Thymus (tissue), 11 donors: ENCODE data around the gene KLHL2. TPM values are rescaled to one million over a fixed set of nuclear protein-coding genes. Genes with fewer than 3 reads are reported as not detected.

Experiments
- DNase-seq, 9 donors: peaks; one replicate each; pipeline ENCODE4 v3.0.0-alpha.2; 2013; ENCODE audit warnings: low spot score in 9 of 9, low read depth in 6 of 9, missing footprints in 1 of 9
- H3K27ac ChIP-seq, 2 donors: one replicate each; pipeline ENCODE4 v1.5.1; 2013; ENCODE audit warnings: control low read depth in 1 of 2, low read depth in 1 of 2, low read length in 1 of 2, mild to moderate bottlenecking in 1 of 2, moderate library complexity in 1 of 2
- H3K27me3 ChIP-seq, 2 donors: one replicate each; pipeline ENCODE4 v1.5.1; 2013; ENCODE audit warnings: low read length in 1 of 2; ENCODE audit not compliant: control insufficient read depth in 2 of 2, insufficient read depth in 1 of 2
- H3K36me3 ChIP-seq, 2 donors: one replicate each; pipeline ENCODE4 v1.5.1; 2013; ENCODE audit warnings: low read length in 1 of 2, mild to moderate bottlenecking in 1 of 2, moderate library complexity in 1 of 2; ENCODE audit not compliant: control insufficient read depth in 2 of 2, insufficient read depth in 2 of 2
- H3K4me1 ChIP-seq, 2 donors: one replicate each; pipeline ENCODE4 v1.5.1; 2013; ENCODE audit warnings: low read length in 2 of 2; ENCODE audit not compliant: control insufficient read depth in 2 of 2, insufficient read depth in 2 of 2
- H3K4me3 ChIP-seq, 2 donors: one replicate each; pipeline ENCODE4 v1.5.1; 2013; ENCODE audit warnings: low read length in 2 of 2, control low read depth in 1 of 2, mild to moderate bottlenecking in 1 of 2
- H3K9me3 ChIP-seq, 2 donors: one replicate each; pipeline ENCODE4 v1.5.1; 2013; ENCODE audit warnings: low read length in 1 of 2, mild to moderate bottlenecking in 1 of 2; ENCODE audit not compliant: control insufficient read depth in 2 of 2, insufficient read depth in 1 of 2
- WGBS: extraction: QIAGEN DNeasy Blood & Tissue Kit; methylation state at CpG from one replicate; pipeline ENCODE4 v1.1.7; 2013; 5-methylcytosine and 5-hydroxymethylcytosine counted together
- polyA plus RNA-seq: library from polyadenylated mRNA; stranded (reverse); fragments of 200-250 nt; gene quantifications from one replicate; pipeline ENCODE4 v1.2.3, GENCODE V29; 2013
- total RNA-seq: library from RNA; stranded (reverse); fragments of 120-200 nt; gene quantifications from one replicate; pipeline ENCODE4 v1.2.4, GENCODE V29; 2013
- donor health status: healthy.

Gene KLHL2
- total and polyA plus RNA-seq, 2 donors, result 12.1 to 29.3 TPM

DNA sequence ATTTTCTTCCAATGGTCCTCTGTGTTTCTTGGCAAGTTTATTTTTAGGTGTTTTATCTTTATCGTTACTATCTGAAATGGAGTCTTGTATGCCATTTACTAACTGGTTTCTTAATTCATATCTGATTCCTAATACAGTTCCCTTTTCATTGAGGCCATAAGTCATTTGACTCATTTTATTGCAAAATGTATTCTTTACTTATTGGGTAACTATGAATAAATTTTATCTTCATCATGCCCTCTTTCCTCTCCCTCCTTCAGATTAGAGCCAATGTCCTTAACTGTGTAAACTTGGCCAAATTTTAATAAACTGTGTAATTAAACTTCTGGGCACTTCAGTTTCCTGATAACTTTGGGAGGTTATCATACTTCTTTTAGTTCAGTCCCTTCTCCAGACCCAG lies 100.8 kb downstream of the KLHL2 start:
- no peak overlapping the region for H3K27ac ChIP-seq
- no peaks in the 10 kb centered on the region for H3K27me3 ChIP-seq
- H3K9me3 ChIP-seq, result no peaks in the 10 kb centered on the region
- WGBS, result 99% methylated on average over 1 of the region's 1 CpG
- no peak overlapping the region for H3K4me3 ChIP-seq
- H3K4me1 ChIP-seq, result no peaks in the 10 kb centered on the region
- peaks cover 0 to 4% of the 10 kb centered on the region in 2 donors for H3K36me3 ChIP-seq
- DNase-seq, result no peak

GRCh38 chr4:165308606-165309005 lies 101.2 kb downstream of the KLHL2 start:
- Histone ChIP-seq H3K9me3 (no peaks in the 10 kb centered on the region), H3K4me3 (no peak overlapping the region), H3K36me3 (peaks cover 0 to 4% of the 10 kb centered on the region in 2 donors), H3K27ac (no peak overlapping the region), H3K4me1 (no peaks in the 10 kb centered on the region), H3K27me3 (no peaks in the 10 kb centered on the region)
- 93% methylated on average over 2 of the region's 2 CpGs for WGBS
- DNase-seq, result no peak

DNA sequence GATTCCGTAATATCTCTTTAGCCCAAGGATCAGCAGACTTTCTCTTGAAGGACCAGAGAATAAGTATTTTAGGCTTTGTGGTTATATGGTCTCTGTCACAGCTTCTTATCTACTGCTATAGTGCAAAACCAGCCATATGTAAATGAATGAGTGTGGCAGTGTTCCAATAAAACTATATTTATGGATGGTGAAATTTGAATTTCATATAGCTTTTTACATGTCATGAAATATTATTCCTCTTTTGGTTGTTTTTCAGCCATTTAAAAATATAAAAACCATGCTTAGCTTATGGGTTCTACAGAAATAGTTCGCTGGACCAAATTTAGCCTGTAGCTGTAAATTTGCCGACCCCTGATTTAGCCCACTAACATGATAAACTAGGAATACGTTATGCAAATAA lies 102.1 kb downstream of the KLHL2 start:
- Histone ChIP-seq H3K9me3 (no peaks in the 10 kb centered on the region), H3K36me3 (peaks cover 0 to 4% of the 10 kb centered on the region in 2 donors), H3K27me3 (no peaks in the 10 kb centered on the region), H3K4me1 (no peaks in the 10 kb centered on the region), H3K27ac (no peak overlapping the region), H3K4me3 (no peak overlapping the region)
- 98% methylated on average over 4 of the region's 4 CpGs for WGBS
- DNase-seq, result no peak

DNA sequence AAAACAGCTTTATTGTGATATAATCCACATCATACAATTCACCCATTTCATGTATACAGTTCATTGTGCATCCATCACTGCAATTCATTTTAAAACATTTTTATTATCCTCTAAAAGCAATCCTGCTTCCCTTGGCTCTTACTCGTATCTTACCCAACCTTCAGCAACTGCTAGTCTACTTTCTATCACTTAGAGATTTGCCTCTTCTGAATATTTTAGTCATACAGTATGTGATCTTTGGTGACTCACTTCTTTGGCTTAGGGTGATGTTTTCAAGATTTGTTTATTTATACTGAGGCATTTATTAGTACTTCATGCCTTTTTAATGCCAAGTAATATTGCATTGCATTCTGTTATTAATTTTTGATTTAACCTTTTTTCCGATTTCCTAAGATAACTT lies 105.1 kb downstream of the KLHL2 start:
- H3K4me1 ChIP-seq, result no peaks in the 10 kb centered on the region
- H3K36me3 ChIP-seq, result peaks cover 0 to 4% of the 10 kb centered on the region in 2 donors
- H3K27me3 ChIP-seq, result no peaks in the 10 kb centered on the region
- H3K4me3 ChIP-seq, result no peak overlapping the region
- no peak for DNase-seq
- H3K27ac ChIP-seq, result no peak overlapping the region
- no peaks in the 10 kb centered on the region for H3K9me3 ChIP-seq
- WGBS, result 97% methylated on average over 2 of the region's 2 CpGs

- 97% methylated on average over 5 of the region's 5 CpGs for WGBS
- Histone ChIP-seq H3K4me3 (no peak overlapping the region), H3K9me3 (no peaks in the 10 kb centered on the region), H3K27ac (no peak overlapping the region), H3K27me3 (no peaks in the 10 kb centered on the region), H3K36me3 (no peaks in the 10 kb centered on the region), H3K4me1 (no peaks in the 10 kb centered on the region)
- DNase-seq, result no peak
Observed at GRCh38 chr4:165319030-165319429, 111.7 kb downstream of the KLHL2 start.

GRCh38 chr4:165319509-165319908 lies 112.1 kb downstream of the KLHL2 start:
- H3K27ac ChIP-seq, result no peak overlapping the region
- no peaks in the 10 kb centered on the region for H3K4me1 ChIP-seq
- no peaks in the 10 kb centered on the region for H3K36me3 ChIP-seq
- no peak for DNase-seq
- H3K27me3 ChIP-seq, result no peaks in the 10 kb centered on the region
- no peak overlapping the region for H3K4me3 ChIP-seq
- H3K9me3 ChIP-seq, result no peaks in the 10 kb centered on the region
- WGBS, result 96% methylated on average over 5 of the region's 5 CpGs

DNA sequence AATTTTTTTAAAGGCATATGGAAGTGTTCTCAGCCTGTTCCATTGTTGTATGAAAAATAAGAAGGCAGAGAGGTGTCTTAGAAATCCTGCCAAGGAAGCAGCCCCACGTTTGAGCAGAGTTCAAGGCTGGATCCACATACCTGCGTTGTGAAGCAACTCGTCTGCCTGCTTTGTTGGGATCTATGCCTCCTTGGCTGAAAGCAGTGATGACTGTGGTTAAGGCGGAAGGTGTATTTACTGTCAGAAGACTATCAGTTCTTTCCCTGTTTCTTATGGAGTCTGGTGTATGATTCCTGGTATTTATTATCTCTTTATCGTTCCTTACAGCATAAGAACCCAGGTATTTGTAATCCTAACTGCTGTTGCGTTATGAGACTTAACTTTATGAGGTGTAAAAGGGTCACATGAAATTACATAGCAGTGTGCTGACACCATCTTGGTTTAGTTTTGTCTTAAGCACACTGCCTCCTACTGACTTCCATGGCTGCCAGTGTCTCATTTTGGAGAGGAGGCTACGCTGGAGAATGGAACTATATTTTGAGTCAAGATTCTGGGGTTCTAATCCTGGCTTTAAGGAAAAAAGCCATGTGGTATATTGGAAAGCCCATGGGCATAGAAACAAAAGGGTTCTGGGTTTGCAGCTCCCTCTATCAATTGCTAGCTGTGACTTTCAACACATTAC lies 117.0 kb downstream of the KLHL2 start:
- Histone ChIP-seq H3K27me3 (no peaks in the 10 kb centered on the region), H3K27ac (no peak overlapping the region), H3K4me1 (peaks cover 0 to 18% of the 10 kb centered on the region in 2 donors), H3K36me3 (no peaks in the 10 kb centered on the region), H3K9me3 (no peaks in the 10 kb centered on the region), H3K4me3 (no peak overlapping the region)
- no peak for DNase-seq
- 95% methylated on average over 7 of the region's 7 CpGs for WGBS

- Histone ChIP-seq H3K36me3 (no peaks in the 10 kb centered on the region), H3K9me3 (no peaks in the 10 kb centered on the region), H3K4me1 (peaks cover 0 to 18% of the 10 kb centered on the region in 2 donors), H3K4me3 (no peak overlapping the region), H3K27me3 (no peaks in the 10 kb centered on the region), H3K27ac (no peak overlapping the region)
- 99% methylated on average over 3 of the region's 3 CpGs for WGBS
- DNase-seq, result no peak
Observed at GRCh38 chr4:165324918-165325304, 117.5 kb downstream of the KLHL2 start.

- H3K4me3 ChIP-seq, result no peak overlapping the region
- H3K27me3 ChIP-seq, result no peaks in the 10 kb centered on the region
- no peaks in the 10 kb centered on the region for H3K9me3 ChIP-seq
- 74% methylated on average over 8 of the region's 8 CpGs for WGBS
- peaks cover 3% of the 10 kb centered on the region in 2 donors for H3K36me3 ChIP-seq
- H3K4me1 ChIP-seq, result peaks cover 0 to 18% of the 10 kb centered on the region in 2 donors
- H3K27ac ChIP-seq, result no peak overlapping the region
- DNase-seq, result no peak
Observed at GRCh38 chr4:165325732-165326512, 118.6 kb downstream of the KLHL2 start.
